NCI-H82 (cell line): Measurements from ENCODE around the gene UGT1A6.

Experiments used
- DNase-seq: peaks from one replicate; lab custom pipeline; 2025; lab: John Stamatoyannopoulos, UW

The UGT1A6 gene

GRCh38 chr2:233768076-233768475 lies 75.4 kb downstream of the UGT1A6 start:
- no peak for DNase-seq

- no peak for DNase-seq
Measured at GRCh38 chr2:233769260-233769659, 76.6 kb downstream of the UGT1A6 start.

- no peak for DNase-seq
Measured at GRCh38 chr2:233772153-233772552, 79.5 kb downstream of the UGT1A6 start.

GRCh38 chr2:233772583-233772982 lies 79.9 kb downstream of the UGT1A6 start:
- no peak for DNase-seq

- no peak for DNase-seq
Measured at GRCh38 chr2:233773854-233774253, 81.2 kb downstream of the UGT1A6 start.

GRCh38 chr2:233775414-233775813 lies 82.7 kb downstream of the UGT1A6 start:
- no peak for DNase-seq

- DNase-seq: no peak
Measured at GRCh38 chr2:233778030-233778429, 85.3 kb downstream of the UGT1A6 start, which contains the start of gene MROH2A. MROH2A (plus strand) TSS chr2:233778330; CDS start chr2:233779359, 1,029 bp downstream.

GRCh38 chr2:233779722-233780121 lies 87.0 kb downstream of the UGT1A6 start:
- no peak for DNase-seq

- DNase-seq: no peak
Measured at GRCh38 chr2:233780771-233781170, 88.1 kb downstream of the UGT1A6 start.

GRCh38 chr2:233789554-233789953 lies 96.9 kb downstream of the UGT1A6 start:
- no peak for DNase-seq

GRCh38 chr2:233791151-233791882 lies 98.6 kb downstream of the UGT1A6 start:
- DNase-seq: no peak

GRCh38 chr2:233791883-233792329 lies 99.2 kb downstream of the UGT1A6 start:
- DNase-seq: no peak

- DNase-seq: no peak
Measured at GRCh38 chr2:233792720-233793119, 100.0 kb downstream of the UGT1A6 start.

- no peak for DNase-seq
Measured at GRCh38 chr2:233793465-233794127, 100.9 kb downstream of the UGT1A6 start.

- no peak for DNase-seq
Measured at GRCh38 chr2:233794128-233794658, 101.5 kb downstream of the UGT1A6 start.

GRCh38 chr2:233795735-233796171 lies 103.1 kb downstream of the UGT1A6 start:
- DNase-seq: no peak

GRCh38 chr2:233796254-233796653 lies 103.6 kb downstream of the UGT1A6 start:
- peak; percentile 93 for DNase-seq

GRCh38 chr2:233798335-233799086 lies 105.8 kb downstream of the UGT1A6 start:
- no peak for DNase-seq

- no peak for DNase-seq
Measured at GRCh38 chr2:233799087-233799665, 106.5 kb downstream of the UGT1A6 start.

GRCh38 chr2:233799716-233800115 lies 107.0 kb downstream of the UGT1A6 start:
- DNase-seq: no peak

- DNase-seq: no peak
Measured at GRCh38 chr2:233800208-233800607, 107.5 kb downstream of the UGT1A6 start.
